H9 (cell line): Measurements from ENCODE around the gene LRMDA. TPM values are rescaled to one million over a fixed set of nuclear protein-coding genes. Genes with fewer than 3 reads are reported as not detected.

Experiments
- DNase-seq: peaks from one replicate; pipeline ENCODE4 v3.0.0-alpha.2; 2017
- H2AFZ ChIP-seq: one replicate; pipeline ENCODE4 v1.6.1; 2013; ENCODE audit warnings: mild to moderate bottlenecking, low read length, control low read depth, moderate library complexity
- H2AK5ac ChIP-seq: 2 replicates; pipeline ENCODE4 v1.6.1; 2013; ENCODE audit warnings: low read length, control low read depth, mixed read lengths; ENCODE audit not compliant: insufficient read length
- H2BK120ac ChIP-seq: one replicate; pipeline ENCODE4 v1.6.1; 2013; ENCODE audit warnings: low read depth, mild to moderate bottlenecking, low read length, control low read depth, inconsistent platforms; ENCODE audit not compliant: poor library complexity, severe bottlenecking
- H2BK12ac ChIP-seq: 2 replicates; pipeline ENCODE4 v1.6.1; 2013; ENCODE audit warnings: low read length, control low read depth, mixed read lengths, low read depth; ENCODE audit not compliant: insufficient read length
- H2BK15ac ChIP-seq: 2 replicates; pipeline ENCODE4 v1.6.1; 2013; ENCODE audit warnings: low read depth, low read length, control low read depth
- H2BK20ac ChIP-seq: one replicate; pipeline ENCODE4 v1.6.1; 2013; ENCODE audit warnings: low read depth, mild to moderate bottlenecking, low read length, control low read depth, inconsistent platforms; ENCODE audit not compliant: poor library complexity, severe bottlenecking
- H2BK5ac ChIP-seq: 2 replicates; pipeline ENCODE4 v1.6.1; 2013; ENCODE audit warnings: low read length, control low read depth, mixed read lengths; ENCODE audit not compliant: insufficient read length
- H3K14ac ChIP-seq: 2 replicates; pipeline ENCODE4 v1.6.1; 2013; ENCODE audit warnings: low read length, control low read depth; ENCODE audit not compliant: insufficient read depth
- H3K18ac ChIP-seq: 2 replicates; pipeline ENCODE4 v1.6.1; 2013; ENCODE audit warnings: low read depth, mild to moderate bottlenecking, mixed read lengths, low read length, control low read depth; ENCODE audit not compliant: insufficient read length
- H3K23ac ChIP-seq: 2 replicates; pipeline ENCODE4 v1.6.1; 2013; ENCODE audit warnings: low read length, control low read depth, mixed read lengths, low read depth; ENCODE audit not compliant: insufficient read length
- H3K23me2 ChIP-seq: 2 replicates; pipeline ENCODE4 v1.6.1; 2013; ENCODE audit warnings: low read depth, mild to moderate bottlenecking, mixed read lengths, low read length, control low read depth; ENCODE audit not compliant: insufficient read length, poor library complexity, severe bottlenecking
- H3K27ac ChIP-seq: 2 replicates; pipeline ENCODE4 v1.5.1; 2013; ENCODE audit warnings: low read length, control low read depth, mixed read lengths, low read depth; ENCODE audit not compliant: insufficient read length
- H3K27me3 ChIP-seq: 2 replicates; pipeline ENCODE4 v1.6.1; 2013; ENCODE audit warnings: low read length, control low read depth, inconsistent platforms; ENCODE audit not compliant: insufficient read depth
- H3K4ac ChIP-seq: 2 replicates; pipeline ENCODE4 v1.6.1; 2013; ENCODE audit warnings: low read depth, mild to moderate bottlenecking, control low read depth, inconsistent platforms, low read length, moderate library complexity
- H3K4me1 ChIP-seq: 2 replicates; pipeline ENCODE4 v1.6.1; 2013; ENCODE audit warnings: low read length, control low read depth, inconsistent platforms; ENCODE audit not compliant: insufficient read depth
- H3K4me2 ChIP-seq: 2 replicates; pipeline ENCODE4 v1.6.1; 2013; ENCODE audit warnings: low read length, control low read depth, mixed read lengths; ENCODE audit not compliant: insufficient read length, insufficient read depth
- H3K56ac ChIP-seq: 2 replicates; pipeline ENCODE4 v1.6.1; 2013; ENCODE audit warnings: low read depth, mild to moderate bottlenecking, mixed read lengths, low read length, control low read depth; ENCODE audit not compliant: insufficient read length
- H3K79me1 ChIP-seq: 2 replicates; pipeline ENCODE4 v1.6.1; 2013; ENCODE audit warnings: low read depth, mild to moderate bottlenecking, moderate library complexity, low read length, control low read depth, inconsistent platforms; ENCODE audit not compliant: insufficient read depth, poor library complexity, severe bottlenecking
- H3K79me2 ChIP-seq: 2 replicates; pipeline ENCODE4 v1.6.1; 2013; ENCODE audit warnings: low read length, control low read depth, inconsistent platforms; ENCODE audit not compliant: insufficient read depth
- H3K9ac ChIP-seq: 2 replicates; pipeline ENCODE4 v1.6.1; 2013; ENCODE audit warnings: low read length, control low read depth, mixed read lengths; ENCODE audit not compliant: insufficient read length; ENCODE audit errors: extremely low read depth
- H3K9me3 ChIP-seq: one replicate; pipeline ENCODE4 v1.6.1; 2013; ENCODE audit warnings: low read depth, low read length, inconsistent platforms; ENCODE audit not compliant: control insufficient read depth
- H3T11ph ChIP-seq: one replicate; pipeline ENCODE4 v1.6.1; 2013; ENCODE audit warnings: mild to moderate bottlenecking, low read length, control low read depth, inconsistent platforms
- H4K20me1 ChIP-seq: one replicate; pipeline ENCODE4 v1.6.1; 2013; ENCODE audit not compliant: control insufficient read depth, insufficient read length, insufficient read depth
- H4K5ac ChIP-seq: 2 replicates; pipeline ENCODE4 v1.6.1; 2013; ENCODE audit warnings: low read depth, mild to moderate bottlenecking, mixed read lengths, low read length, control low read depth; ENCODE audit not compliant: insufficient read length
- H4K8ac ChIP-seq: replicated peaks from 2 replicates; pipeline ENCODE4 v1.6.1; 2013; ENCODE audit warnings: low read length, control low read depth, mixed read lengths, low read depth; ENCODE audit not compliant: insufficient read length
- H4K91ac ChIP-seq: 2 replicates; pipeline ENCODE4 v1.6.1; 2013; ENCODE audit warnings: low read depth, mild to moderate bottlenecking, moderate library complexity, mixed read lengths, low read length, control low read depth; ENCODE audit not compliant: insufficient read length
- H3K27ac Mint-ChIP-seq, 3 experiments: 2 replicates in 2 of 3; 3 replicates in 1 of 3; pipeline ENCODE4 v1.8.0; 2020 to 2021; ENCODE audit warnings: mixed read lengths in 3 of 3, mild to moderate bottlenecking in 1 of 3, moderate library complexity in 1 of 3
- H3K27me3 Mint-ChIP-seq: 2 replicates; pipeline ENCODE4 v1.8.0; 2021; ENCODE audit warnings: low read depth, mild to moderate bottlenecking, moderate library complexity, mixed read lengths
- H3K36me3 Mint-ChIP-seq, 3 experiments: 2 replicates in 2 of 3; 3 replicates in 1 of 3; pipeline ENCODE4 v1.8.0; 2020 to 2021; ENCODE audit warnings: low read depth in 3 of 3, mixed read lengths in 3 of 3; ENCODE audit not compliant: insufficient read depth in 1 of 3
- H3K4me1 Mint-ChIP-seq, 2 experiments: 2 replicates each; pipeline ENCODE4 v1.8.0; 2020; ENCODE audit warnings: mixed read lengths in 2 of 2
- H3K4me3 Mint-ChIP-seq, 2 experiments: 2 replicates in 1 of 2; 3 replicates in 1 of 2; pipeline ENCODE4 v1.8.0; 2020 to 2021; ENCODE audit warnings: mild to moderate bottlenecking in 2 of 2, mixed read lengths in 2 of 2, moderate library complexity in 1 of 2
- H3K9me3 Mint-ChIP-seq, 2 experiments: 2 replicates in 1 of 2; 3 replicates in 1 of 2; pipeline ENCODE4 v1.8.0; 2020; ENCODE audit warnings: mild to moderate bottlenecking in 2 of 2, mixed read lengths in 2 of 2, moderate library complexity in 1 of 2
- CTCF ChIP-seq: fragments of 200-600 bp; sonication (generic); conservative IDR thresholded peaks from 3 replicates; pipeline ENCODE4 v1.8.0; 2021; ENCODE audit warnings: antibody characterized with exemption, mild to moderate bottlenecking
- WGBS: extraction: QIAGEN DNeasy Blood & Tissue Kit; methylation state at CpG from one replicate; pipeline ENCODE4 v1.1.7; 2013; ENCODE audit warnings: missing lambda C conversion rate, low lambda C conversion rate, mixed read lengths; ENCODE audit not compliant: insufficient read length; ENCODE audit errors: extremely low coverage; 5-methylcytosine and 5-hydroxymethylcytosine counted together
- total RNA-seq: library from RNA; stranded (reverse); gene quantifications from 2 replicates; pipeline ENCODE4 v1.2.1, GENCODE V29; 2021

LRMDA gene
- total RNA-seq, 1 experiment from 2014 or later: 1.8 TPM

- H3K4me3 Mint-ChIP-seq: no peak overlapping the region
- Histone ChIP-seq H4K8ac (no peak overlapping the region), H3K23me2 (no peaks in the 10 kb centered on the region), H4K91ac (no peak overlapping the region), H4K5ac (no peak overlapping the region), H3K9me3 (no peaks in the 10 kb centered on the region), H3K27me3 (peaks cover 30% of the 10 kb centered on the region; the same call in 1 of the 2 replicates), H2BK12ac (no peak overlapping the region), H3K14ac (no peak overlapping the region), H2BK20ac (no peak overlapping the region), H3K4me1 (peaks cover under 1% of the 10 kb centered on the region; the same call in 1 of the 2 replicates), H2BK5ac (no peak overlapping the region), H2BK120ac (no peak overlapping the region), H3K18ac (no peak overlapping the region), H2AFZ (no peak overlapping the region), H2BK15ac (no peak overlapping the region), H3K9ac (no peak overlapping the region), H2AK5ac (no peak overlapping the region), H3K4ac (no peak overlapping the region), H3K56ac (no peak overlapping the region), H3K4me2 (no peak overlapping the region), H3K79me1 (no peaks in the 10 kb centered on the region), H3K79me2 (no peaks in the 10 kb centered on the region), H4K20me1 (no peaks in the 10 kb centered on the region), H3K23ac (no peak overlapping the region), H3T11ph (no peak overlapping the region), H3K27ac (no peak overlapping the region)
- peaks cover 42 to 43% of the 10 kb centered on the region in 2 experiments for H3K4me1 Mint-ChIP-seq
- peaks cover 0 to 5% of the 10 kb centered on the region in 2 experiments; a peak in 1 of 5 replicates for H3K9me3 Mint-ChIP-seq
- no peaks in the 10 kb centered on the region for H3K36me3 Mint-ChIP-seq
- peaks cover 90% of the 10 kb centered on the region for H3K27me3 Mint-ChIP-seq
- no peak for TF ChIP-seq CTCF
- no peak for DNase-seq
- H3K27ac Mint-ChIP-seq: no peak overlapping the region
- WGBS: no CpG with 5 or more reads among the region's 2 CpGs
Observed at GRCh38 chr10:75602341-75602740, 170.9 kb downstream of the LRMDA start.
